Right cardiac atrium (tissue), 5 donors: ENCODE data around the gene CAPN8. TPM values are rescaled to one million over a fixed set of nuclear protein-coding genes. Genes with fewer than 3 reads are reported as not detected.

Experiments
- ATAC-seq, 2 donors: fragments of 200-7000 bp; cut with Tn5 transposase; one replicate each; pipeline versions ENCODE4 v1.8.0 to v1.9.1; 2020; ENCODE audit warnings: moderate library complexity in 2 of 2, mild to moderate bottlenecking in 1 of 2
- DNase-seq, 3 donors: peaks; one replicate each; pipeline ENCODE4 v3.0.0-alpha.2; 2020
- H3K27ac ChIP-seq: one replicate; pipeline ENCODE4 v1.5.1; 2013; ENCODE audit warnings: mild to moderate bottlenecking, low read length, control low read depth, moderate library complexity
- H3K27me3 ChIP-seq: one replicate; pipeline ENCODE4 v1.6.1; 2013; ENCODE audit not compliant: control insufficient read depth, insufficient read depth
- H3K4me1 ChIP-seq: one replicate; pipeline ENCODE4 v1.6.1; 2013; ENCODE audit warnings: low read length; ENCODE audit not compliant: control insufficient read depth, insufficient read depth
- H3K4me3 ChIP-seq: one replicate; pipeline ENCODE4 v1.5.1; 2013; ENCODE audit warnings: low read length, control low read depth
- H3K9me3 ChIP-seq: one replicate; pipeline ENCODE4 v1.6.1; 2013; ENCODE audit warnings: low read length; ENCODE audit not compliant: control insufficient read depth
- WGBS: extraction: QIAGEN DNeasy Blood & Tissue Kit; methylation state at CpG from one replicate; pipeline ENCODE4 v1.1.7; 2013; 5-methylcytosine and 5-hydroxymethylcytosine counted together
- intact Hi-C, 4 donors: fragments of 100-400 bp; cut with DNase I; formaldehyde crosslinking; loops; one replicate each; pipeline versions ENCODE4 v1.11.0 to v1.14.0; 2022 to 2023
- polyA plus RNA-seq: library from polyadenylated mRNA; stranded (reverse); fragments of 200-250 nt; gene quantifications from one replicate; pipeline ENCODE4 v1.2.3, GENCODE V29; 2013
- total RNA-seq, 4 donors: library from RNA; stranded (reverse); fragmentation: NEBNext Ultra II Directional; extraction: Animal tissue kit (Norgen Biotek cat#: 25700); gene quantifications; one replicate each; pipeline ENCODE4 v1.2.1, GENCODE V29; 2021
- donor health status: healthy with polysubstance abuse.
- donor health status: DM: no; HTN: yes; CAD: no.
- donor health status: DM: no; HTN: no; CAD: no.
- donor health status: DM: no; HTN: yes; CAD: no; lungs with severe emphysema.
- donor health status: DM: yes; HTN: yes; CAD: no.

CAPN8 gene
- total and polyA plus RNA-seq, 5 donors, result 0.23 TPM; not detected in 4

DNA sequence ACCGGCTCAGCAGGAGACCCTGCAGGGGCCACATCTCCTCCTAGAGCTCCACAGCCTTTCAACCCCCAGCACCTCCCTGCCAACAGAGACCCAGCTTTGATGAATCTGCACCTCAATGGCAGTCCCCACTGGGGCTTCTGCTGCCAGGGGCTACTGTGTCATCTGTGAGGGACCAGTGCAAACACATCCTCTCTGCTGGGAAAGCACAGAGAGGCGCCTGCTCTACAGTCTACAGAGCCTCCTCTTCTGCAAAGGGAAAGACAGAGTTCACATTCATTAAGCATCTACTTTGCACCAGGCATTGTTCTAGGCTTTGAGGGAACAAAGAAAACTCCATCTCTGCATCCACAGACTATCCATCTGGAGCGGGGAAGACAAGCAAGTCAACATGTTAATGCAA, 125.8 kb downstream of the CAPN8 start:
- Histone ChIP-seq H3K27me3 (no peaks in the 10 kb centered on the region), H3K4me3 (no peak overlapping the region), H3K9me3 (no peaks in the 10 kb centered on the region), H3K27ac (no peak overlapping the region), H3K4me1 (peaks cover 2% of the 10 kb centered on the region)
- intact Hi-C loops, result no loop called here
- no peak for ATAC-seq
- DNase-seq, result no peak
- WGBS, result 82% methylated on average over 3 of the region's 3 CpGs

DNA sequence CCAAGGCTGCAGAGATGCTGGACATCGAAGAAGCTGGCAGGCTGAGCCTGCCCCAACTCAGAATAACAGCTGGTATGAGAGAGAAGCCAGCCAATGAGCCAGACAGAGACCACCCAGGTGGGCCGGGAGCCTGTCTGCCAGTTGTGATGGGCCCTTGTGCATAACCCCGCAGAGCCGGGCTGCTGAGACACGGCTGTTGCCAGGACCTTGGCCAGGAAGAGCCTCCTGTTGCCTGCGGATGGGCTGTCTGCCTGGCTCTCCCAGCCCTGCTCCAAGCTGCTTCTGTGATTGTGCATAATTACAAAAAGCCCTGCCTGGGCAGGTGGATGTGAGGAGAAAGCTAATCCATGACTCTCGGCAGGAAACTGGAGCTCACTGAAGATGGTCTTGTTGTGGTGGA, 126.5 kb downstream of the CAPN8 start:
- ATAC-seq, result no peak
- DNase-seq, result no peak
- intact Hi-C loops, result no loop called here
- Histone ChIP-seq H3K4me3 (no peak overlapping the region), H3K27ac (no peak overlapping the region), H3K4me1 (peaks cover 2% of the 10 kb centered on the region), H3K27me3 (no peaks in the 10 kb centered on the region), H3K9me3 (no peaks in the 10 kb centered on the region)
- 76% methylated on average over 7 of the region's 7 CpGs for WGBS

DNA sequence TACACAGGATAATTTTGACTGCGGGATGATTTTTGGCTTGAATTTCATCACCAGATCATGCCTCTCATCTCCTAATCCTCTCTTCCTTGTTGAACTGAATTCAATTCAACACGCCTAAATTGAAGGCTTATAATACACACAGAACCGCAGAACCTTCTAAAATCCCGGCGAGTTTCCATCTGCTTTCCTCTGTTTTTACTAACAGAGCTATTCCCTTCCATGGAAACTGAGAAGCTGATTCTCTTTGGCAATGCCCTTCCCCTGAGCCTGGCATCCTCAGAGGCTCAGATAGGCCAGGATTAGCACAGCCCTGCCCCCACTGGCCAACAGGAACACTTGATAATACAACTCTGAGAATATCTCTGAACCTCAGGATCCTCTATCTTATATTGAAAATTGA, 130.2 kb downstream of the CAPN8 start:
- intact Hi-C loops, result no loop called here
- Histone ChIP-seq H3K27me3 (no peaks in the 10 kb centered on the region), H3K9me3 (no peaks in the 10 kb centered on the region)

DNA sequence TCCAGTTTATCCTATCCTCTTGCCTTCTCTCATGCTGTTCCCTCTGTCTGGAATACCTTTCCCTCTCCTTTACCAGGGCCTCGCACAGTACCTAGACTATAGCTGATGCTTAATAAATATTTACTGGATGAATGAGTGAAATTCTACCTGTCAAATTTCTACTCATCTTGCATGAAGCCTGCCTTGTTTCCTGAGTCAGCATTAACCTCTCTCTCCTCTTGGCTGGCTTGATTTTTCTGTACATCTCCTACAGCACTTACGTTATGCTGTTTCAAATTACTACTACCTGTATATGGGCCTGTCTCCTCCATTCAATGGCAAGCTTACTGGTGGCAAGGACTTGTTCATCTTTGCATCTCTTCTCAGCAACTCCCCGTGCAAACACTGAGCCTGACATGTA, 130.8 kb downstream of the CAPN8 start:
- WGBS, result 92% methylated on average over 3 of the region's 3 CpGs

More for the DNA sequence above, 130.2 kb downstream of the CAPN8 start:
- ATAC-seq, result no peak
- Histone ChIP-seq H3K4me3 (no peak overlapping the region), H3K27ac (no peak overlapping the region), H3K4me1 (peaks cover 2% of the 10 kb centered on the region)
- no peak for DNase-seq
- 90% methylated on average over 5 of the region's 5 CpGs for WGBS

DNA sequence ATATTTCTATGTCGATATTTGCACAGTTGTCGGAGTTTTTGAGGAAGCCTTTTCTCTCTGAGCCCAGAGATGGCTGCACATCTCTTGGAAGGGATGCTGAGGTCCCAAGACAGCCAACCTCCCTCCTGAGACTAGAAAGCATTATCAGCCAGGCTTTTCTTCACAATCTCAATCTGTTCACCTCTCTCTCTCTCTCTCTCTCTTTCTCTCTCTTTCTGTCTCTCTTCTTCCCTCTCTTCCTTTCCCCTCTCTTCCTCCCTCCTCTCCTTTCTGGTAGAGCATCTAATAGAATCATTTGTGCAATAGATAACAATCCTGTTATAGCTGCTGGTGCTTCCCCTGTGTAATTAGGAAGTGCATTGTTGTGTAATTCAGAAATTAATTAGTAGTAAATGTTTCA, 131.8 kb downstream of the CAPN8 start:
- Histone ChIP-seq H3K4me3 (no peak overlapping the region), H3K9me3 (no peaks in the 10 kb centered on the region), H3K27me3 (no peaks in the 10 kb centered on the region), H3K27ac (no peak overlapping the region), H3K4me1 (peaks cover 2% of the 10 kb centered on the region)
- DNase-seq (no peak), ATAC-seq (no peak)
- intact Hi-C loops, result no loop called here
- WGBS, result 60% methylated on average over 2 of the region's 2 CpGs

More for the DNA sequence above, 130.8 kb downstream of the CAPN8 start:
- no peak overlapping the region for H3K4me3 ChIP-seq
- H3K27ac ChIP-seq, result no peak overlapping the region
- ATAC-seq (no peak), DNase-seq (no peak)
- H3K27me3 ChIP-seq, result no peaks in the 10 kb centered on the region
- intact Hi-C loops, result no loop called here
- no peaks in the 10 kb centered on the region for H3K9me3 ChIP-seq
- peaks cover 2% of the 10 kb centered on the region for H3K4me1 ChIP-seq

DNA sequence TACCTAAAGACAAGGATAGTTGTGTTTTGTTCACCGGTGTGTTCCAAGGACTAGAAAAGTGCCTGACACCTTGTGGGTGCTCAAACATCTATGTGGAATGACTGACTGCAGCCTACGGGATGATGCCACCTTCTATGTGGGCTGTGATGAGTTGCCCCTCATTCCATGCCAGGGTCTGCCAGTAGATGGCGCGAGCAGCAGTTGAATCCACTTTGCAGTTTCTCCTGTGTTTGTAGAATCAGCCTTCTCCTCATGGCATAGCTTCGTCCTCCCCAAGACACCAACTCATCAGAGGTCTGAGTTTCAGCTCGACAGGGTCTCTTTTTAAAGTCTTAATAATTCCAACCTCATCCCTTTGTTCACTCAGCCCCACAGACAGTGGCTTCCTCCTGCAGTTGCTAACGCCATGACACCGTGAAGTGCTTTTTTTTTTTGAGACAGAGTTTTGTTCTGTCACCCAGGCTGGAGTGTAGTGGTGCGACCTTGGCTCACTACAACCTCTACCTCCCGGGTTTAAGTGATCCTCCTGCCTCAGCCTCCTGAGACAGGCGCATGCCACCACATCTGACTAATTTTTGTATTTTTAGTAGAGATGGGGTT, 133.7 kb downstream of the CAPN8 start:
- peak in 1 of 2 donors; percentile 46 for ATAC-seq
- 52% methylated on average over 11 of the region's 11 CpGs for WGBS
- peak; percentile 26 to 75 (median 69) for DNase-seq

DNA sequence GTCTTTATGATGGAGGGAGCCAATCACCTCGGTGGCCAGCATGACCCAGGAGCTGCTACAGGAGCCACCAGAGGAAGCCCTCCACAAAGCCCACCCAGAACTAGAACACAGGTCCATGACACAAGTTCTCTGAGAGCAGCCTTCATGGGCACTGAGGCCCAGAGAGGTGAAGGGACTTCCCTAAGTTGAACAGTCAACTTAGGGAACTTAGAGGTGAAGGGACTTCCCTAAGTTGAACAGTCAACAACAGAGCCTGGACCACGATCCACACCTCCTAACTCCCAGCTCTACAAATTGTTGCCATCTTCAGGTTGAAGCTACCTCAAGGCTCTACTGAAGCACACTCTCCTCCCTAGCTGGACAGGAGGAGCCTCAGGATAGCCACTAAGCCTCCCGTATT, 139.5 kb downstream of the CAPN8 start:
- no peaks in the 10 kb centered on the region for H3K4me1 ChIP-seq
- ATAC-seq (no peak), DNase-seq (no peak)
- 82% methylated on average over 3 of the region's 3 CpGs for WGBS
- intact Hi-C loops, result no loop called here
- no peaks in the 10 kb centered on the region for H3K9me3 ChIP-seq
- no peaks in the 10 kb centered on the region for H3K27me3 ChIP-seq
- H3K27ac ChIP-seq, result no peak overlapping the region
- H3K4me3 ChIP-seq, result no peak overlapping the region

More for the DNA sequence above, 133.7 kb downstream of the CAPN8 start:
- no peaks in the 10 kb centered on the region for H3K27me3 ChIP-seq
- H3K4me1 ChIP-seq, result peaks cover 2% of the 10 kb centered on the region
- no peaks in the 10 kb centered on the region for H3K9me3 ChIP-seq
- no peak overlapping the region for H3K27ac ChIP-seq
- intact Hi-C loops, result no loop called here
- no peak overlapping the region for H3K4me3 ChIP-seq

DNA sequence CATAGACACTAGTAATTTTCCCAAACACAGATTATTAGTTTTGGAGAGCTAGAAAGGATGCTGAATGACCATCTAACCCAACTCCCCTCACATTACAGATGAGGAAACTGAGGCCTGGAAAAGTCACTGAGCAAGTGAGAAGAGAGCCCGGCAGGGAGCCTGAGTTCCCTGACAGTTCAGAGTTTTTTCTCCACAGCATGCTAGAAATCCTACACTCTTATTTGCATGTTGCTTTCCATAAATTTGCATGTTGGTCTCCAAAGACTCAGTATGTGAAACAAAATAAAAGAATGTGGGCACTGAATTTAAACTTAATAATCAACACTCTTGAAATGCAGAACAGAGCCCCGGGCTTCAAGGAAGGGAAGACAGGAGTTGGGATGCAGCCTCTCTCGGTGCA, 140.0 kb downstream of the CAPN8 start:
- WGBS, result 94% methylated on average over 3 of the region's 3 CpGs
- H3K4me1 ChIP-seq, result no peaks in the 10 kb centered on the region

DNA sequence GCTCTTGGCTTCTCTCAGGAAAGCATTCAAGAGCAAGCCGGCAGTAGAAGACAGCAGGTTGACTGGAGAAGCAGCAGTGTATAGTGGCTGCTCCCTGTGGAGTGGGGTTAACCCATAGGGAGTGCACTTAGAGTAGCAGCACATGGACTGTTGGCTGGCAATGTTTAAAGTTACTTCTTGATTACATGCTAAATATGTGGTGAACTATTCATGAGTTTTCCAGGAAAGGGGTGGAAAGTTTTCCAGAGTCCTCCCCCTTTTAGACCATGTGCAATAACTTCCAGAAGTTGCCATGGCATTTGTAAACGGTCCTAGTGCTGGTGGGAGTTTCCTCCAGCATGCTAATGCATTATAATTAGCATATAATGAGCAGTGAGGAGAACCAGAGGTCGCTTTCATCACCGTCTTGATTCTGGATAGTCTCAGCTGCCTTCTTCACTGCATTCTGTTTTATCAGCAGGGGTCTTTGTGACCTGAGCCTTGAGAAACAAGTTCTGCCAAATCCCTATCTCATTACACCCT, 140.5 kb downstream of the CAPN8 start:
- no peaks in the 10 kb centered on the region for H3K4me1 ChIP-seq
- 59% methylated on average over 4 of the region's 4 CpGs for WGBS
- H3K9me3 ChIP-seq, result no peaks in the 10 kb centered on the region
- intact Hi-C loops, result no loop called here
- no peaks in the 10 kb centered on the region for H3K27me3 ChIP-seq
- ATAC-seq (no peak), DNase-seq (no peak)
- H3K4me3 ChIP-seq, result no peak overlapping the region
- no peak overlapping the region for H3K27ac ChIP-seq

More for the DNA sequence above, 140.0 kb downstream of the CAPN8 start:
- H3K9me3 ChIP-seq, result no peaks in the 10 kb centered on the region
- H3K27me3 ChIP-seq, result no peaks in the 10 kb centered on the region
- intact Hi-C loops, result no loop called here
- no peak for DNase-seq
- ATAC-seq, result no peak
- no peak overlapping the region for H3K27ac ChIP-seq
- H3K4me3 ChIP-seq, result no peak overlapping the region

DNA sequence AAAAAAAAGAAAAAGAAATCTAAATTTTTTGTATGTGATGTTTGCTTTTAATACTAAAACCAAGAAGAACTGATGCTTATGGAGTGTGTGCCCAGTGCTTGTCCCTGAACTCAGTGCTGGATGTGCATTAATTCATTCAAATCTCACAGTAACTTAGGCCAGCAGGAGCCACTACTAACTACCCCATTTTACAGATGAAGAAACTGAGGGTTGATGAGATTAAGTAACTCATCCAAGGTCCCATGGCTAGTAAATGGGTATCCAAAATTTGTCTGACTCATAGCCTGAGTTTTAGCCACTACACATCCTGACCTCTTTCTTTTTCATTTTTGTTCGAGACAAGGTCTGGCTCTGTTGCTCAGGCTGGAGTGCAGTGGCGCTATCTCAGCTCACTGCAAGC, 144.4 kb downstream of the CAPN8 start:
- ATAC-seq, result no peak

DNA sequence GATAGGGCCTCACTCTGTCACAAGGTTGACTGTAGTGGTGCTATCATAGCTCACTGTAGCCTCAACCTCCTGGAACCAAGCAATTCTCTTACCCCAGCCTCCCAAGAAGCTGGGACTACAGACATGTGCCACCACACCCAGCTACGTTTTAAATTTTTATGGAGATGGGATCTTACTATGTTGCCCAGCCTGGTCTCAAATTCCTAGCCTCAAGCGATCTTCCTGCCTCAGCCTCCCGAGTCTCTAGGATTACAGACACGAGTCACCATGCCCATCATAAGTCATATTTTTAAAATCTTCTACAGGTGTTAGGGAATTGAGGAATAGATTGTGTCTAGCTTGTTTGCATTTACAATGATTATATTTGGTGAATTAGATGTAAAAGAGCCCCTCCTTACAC, 145.3 kb downstream of the CAPN8 start:
- intact Hi-C loops, result no loop called here
- ATAC-seq, result no peak
- H3K4me1 ChIP-seq, result no peaks in the 10 kb centered on the region
- peaks cover 2% of the 10 kb centered on the region for H3K9me3 ChIP-seq
- no peaks in the 10 kb centered on the region for H3K27me3 ChIP-seq
- WGBS, result 90% methylated on average over 4 of the region's 4 CpGs
- DNase-seq, result no peak
- no peak overlapping the region for H3K4me3 ChIP-seq
- H3K27ac ChIP-seq, result no peak overlapping the region

More for the DNA sequence above, 144.4 kb downstream of the CAPN8 start:
- no peak for DNase-seq
- Histone ChIP-seq H3K9me3 (peaks cover 2% of the 10 kb centered on the region), H3K4me3 (no peak overlapping the region), H3K27ac (no peak overlapping the region), H3K4me1 (no peaks in the 10 kb centered on the region), H3K27me3 (no peaks in the 10 kb centered on the region)
- WGBS, result 91% methylated on average over 2 of the region's 2 CpGs
- intact Hi-C loops, result no loop called here

DNA sequence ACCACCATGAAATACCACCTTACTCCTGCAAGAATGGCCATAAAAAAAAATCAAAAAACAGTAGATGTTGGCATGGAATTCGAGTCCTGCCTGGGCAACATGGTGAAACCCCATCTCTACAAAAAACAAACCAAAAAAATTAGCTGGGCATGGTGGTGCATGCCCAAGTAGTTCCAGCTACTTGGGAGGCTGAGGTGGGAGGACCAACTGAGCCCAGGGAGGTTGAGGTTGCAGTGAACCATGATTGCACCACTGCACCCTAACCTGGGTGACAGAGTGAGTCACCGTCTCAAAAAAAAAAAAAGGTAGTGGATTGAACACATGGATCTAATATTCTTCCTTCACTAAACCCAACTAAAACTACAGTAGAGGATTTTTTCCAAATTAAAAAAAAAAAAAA, 146.4 kb downstream of the CAPN8 start:
- Histone ChIP-seq H3K27ac (no peak overlapping the region), H3K4me3 (no peak overlapping the region), H3K27me3 (no peaks in the 10 kb centered on the region), H3K9me3 (peaks cover 2% of the 10 kb centered on the region), H3K4me1 (no peaks in the 10 kb centered on the region)
- 90% methylated on average over 2 of the region's 2 CpGs for WGBS
- intact Hi-C loops, result no loop called here
- DNase-seq (no peak), ATAC-seq (no peak)
